Activated CD4-positive, alpha-beta T cell treated with anti-CD3 and anti-CD28 coated beads for 4 hours (primary cell): ENCODE measurements around the gene PLA2G2C.
A peak's percentile ranks its signal among the peaks of the same experiment; 100 is the strongest.

ENCODE experiments used
- DNase-seq, 2 donors: peaks; one replicate each; pipeline ENCODE4 v3.0.0-alpha.2; 2020

Gene PLA2G2C

GRCh38 chr1:20202166-20202565, 15.8 kb upstream of the PLA2G2C start:
- no peak for DNase-seq

- DNase-seq: no peak
Measured at GRCh38 chr1:20200966-20201365, 14.6 kb upstream of the PLA2G2C start.

- no peak for DNase-seq
Measured at GRCh38 chr1:20199840-20200239, 13.5 kb upstream of the PLA2G2C start.

GRCh38 chr1:20199403-20199802, 13.1 kb upstream of the PLA2G2C start:
- DNase-seq: no peak

GRCh38 chr1:20198918-20199317, 12.6 kb upstream of the PLA2G2C start:
- no peak for DNase-seq

- DNase-seq: no peak
Measured at GRCh38 chr1:20198296-20198695, 12.0 kb upstream of the PLA2G2C start.

GRCh38 chr1:20197329-20197791, 11.0 kb upstream of the PLA2G2C start:
- no peak for DNase-seq

DNA sequence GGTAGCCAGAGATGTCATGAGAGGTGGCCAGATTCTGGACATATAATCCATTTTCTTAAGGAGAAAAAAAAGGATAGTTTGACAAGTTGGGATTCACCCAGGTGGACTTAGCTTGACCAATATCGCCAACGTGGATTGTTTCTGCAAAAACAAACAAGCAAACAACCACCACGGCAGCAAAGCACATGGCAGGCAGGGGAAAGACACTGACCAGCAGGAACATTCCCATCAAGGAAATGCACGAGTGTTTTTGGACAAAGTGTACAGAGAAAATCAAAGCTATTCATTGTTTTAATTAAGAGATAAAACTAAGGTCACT, 9.1 kb upstream of the PLA2G2C start:
- no peak for DNase-seq

GRCh38 chr1:20194757-20195461, 8.6 kb upstream of the PLA2G2C start:
- peak; percentile 69 to 81 for DNase-seq

GRCh38 chr1:20194224-20194623, 7.9 kb upstream of the PLA2G2C start:
- no peak for DNase-seq

- DNase-seq: no peak
Measured at GRCh38 chr1:20192871-20193411, 6.6 kb upstream of the PLA2G2C start.

GRCh38 chr1:20192364-20192763, 6.0 kb upstream of the PLA2G2C start:
- no peak for DNase-seq

DNA sequence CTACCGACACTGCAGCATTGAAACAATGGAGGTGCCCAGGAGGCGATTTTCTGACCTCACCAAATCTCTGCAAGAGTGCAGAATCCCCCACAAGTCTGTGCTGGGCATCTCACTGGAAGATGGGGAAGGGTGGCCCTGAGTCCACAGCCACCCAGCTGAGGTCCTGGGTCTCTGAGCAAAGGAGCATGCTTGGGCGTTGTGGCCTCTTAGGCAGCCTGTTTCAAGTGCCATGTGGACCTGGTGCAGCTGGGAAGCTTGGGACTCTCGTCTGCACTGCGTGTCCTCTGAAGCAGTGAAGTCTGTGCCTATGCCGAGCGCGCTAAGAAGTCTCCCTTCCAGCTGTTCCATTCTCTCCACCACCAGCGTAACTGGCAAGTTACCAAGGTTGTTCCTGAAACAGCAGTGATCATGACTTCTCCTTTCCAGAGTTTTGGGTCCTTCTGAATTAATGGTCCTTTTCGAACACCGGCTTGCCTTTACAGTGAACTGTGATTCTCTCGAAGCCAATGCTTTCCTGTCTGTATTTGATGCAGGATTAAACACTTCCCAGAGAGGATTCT, 5.0 kb upstream of the PLA2G2C start:
- no peak for DNase-seq

GRCh38 chr1:20190256-20191160, 4.2 kb upstream of the PLA2G2C start:
- no peak for DNase-seq

DNA sequence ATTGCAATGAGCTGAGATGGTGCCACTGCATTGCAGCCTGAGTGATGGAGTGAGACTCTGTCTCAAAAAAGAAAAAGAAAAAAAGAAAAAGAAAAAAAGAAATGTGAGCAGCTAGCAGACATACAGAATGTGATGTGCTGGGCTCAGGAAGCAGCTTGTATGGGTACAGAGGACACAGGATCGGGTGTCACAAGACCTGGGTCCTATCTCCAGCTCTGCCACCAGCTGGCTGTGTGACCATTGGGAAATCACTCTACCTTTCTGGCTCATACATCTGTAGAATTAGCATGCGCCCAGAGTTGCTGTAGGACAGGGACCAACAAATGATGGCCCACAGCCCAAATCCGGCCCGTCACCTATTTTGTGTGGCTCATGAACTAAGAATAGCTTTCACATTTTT, 3.3 kb upstream of the PLA2G2C start:
- no peak for DNase-seq

GRCh38 chr1:20188455-20188817, 2.1 kb upstream of the PLA2G2C start:
- DNase-seq: no peak

- DNase-seq: no peak
Measured at GRCh38 chr1:20187813-20188454, 1.6 kb upstream of the PLA2G2C start.

DNA sequence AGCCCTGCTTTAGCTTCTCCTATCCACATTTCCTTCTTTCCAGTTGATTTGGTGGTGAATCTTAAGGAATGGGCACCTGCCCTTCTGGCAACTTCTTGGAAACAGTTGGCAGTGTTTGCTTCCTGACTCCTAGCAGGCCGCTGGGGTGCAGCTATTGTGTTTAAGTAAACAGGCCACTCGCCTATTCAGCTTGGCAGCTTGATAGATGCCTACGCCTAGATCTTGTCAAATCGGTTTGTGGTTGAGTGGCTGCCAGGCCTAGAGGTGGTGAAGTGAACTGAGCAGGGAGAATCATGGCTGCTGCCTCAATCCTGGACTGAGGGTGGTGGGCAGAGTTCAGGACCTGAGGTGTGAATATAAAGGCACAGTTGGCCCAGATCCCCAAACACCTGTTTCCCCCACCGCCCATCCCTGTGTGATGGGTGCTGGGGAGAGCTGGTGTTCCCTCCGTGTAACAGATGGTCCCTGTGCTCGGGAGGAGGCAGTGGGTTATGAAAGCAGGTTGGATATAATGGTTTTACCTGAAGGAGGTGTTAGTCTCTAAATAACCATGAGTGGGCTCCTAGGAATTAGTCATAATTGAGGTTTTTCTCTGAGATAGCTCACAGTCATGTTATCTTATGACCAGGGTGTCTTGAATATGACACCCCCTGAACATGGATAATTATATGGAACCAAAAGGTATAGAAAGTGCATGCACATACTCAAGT, 940 bp upstream of the PLA2G2C start:
- peak in 1 of 2 donors; percentile 19 for DNase-seq

- peak; percentile 46 to 61 for DNase-seq
Measured at GRCh38 chr1:20184997-20185833, 1.1 kb downstream of the PLA2G2C start.

- no peak for DNase-seq
Measured at GRCh38 chr1:20184481-20184900, 1.8 kb downstream of the PLA2G2C start.

DNA sequence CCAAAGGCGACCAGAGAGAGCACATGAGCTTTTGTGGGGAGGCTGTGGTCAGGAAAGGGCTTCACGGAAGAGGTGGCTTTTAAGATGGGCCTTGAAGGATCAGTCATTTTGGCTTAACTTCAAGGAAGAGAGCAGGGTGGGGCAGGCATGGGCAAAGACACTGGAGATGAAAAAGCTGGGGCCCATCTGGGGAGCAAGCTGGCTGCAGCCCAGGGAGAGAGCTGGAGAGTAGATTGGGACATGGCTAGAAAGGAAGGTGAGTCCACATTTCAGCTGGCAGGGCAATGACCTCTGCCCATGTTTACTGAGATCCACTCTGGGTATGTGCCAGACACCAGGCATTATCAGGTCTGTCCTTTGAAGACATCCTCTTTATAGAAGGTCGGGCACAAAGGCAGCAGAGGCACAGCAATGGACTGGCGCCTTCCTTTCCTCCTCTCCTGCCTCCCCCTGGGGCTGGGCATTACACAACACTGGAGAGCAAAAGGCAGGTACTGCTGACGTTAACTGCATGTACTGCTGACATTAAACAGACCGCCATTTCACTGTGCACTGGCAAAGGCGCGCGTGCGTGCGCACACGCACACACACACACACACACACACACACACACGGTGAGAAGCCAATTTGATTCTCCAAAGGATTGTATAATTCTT, 2.6 kb downstream of the PLA2G2C start:
- no peak for DNase-seq
